Colonic mucosa (tissue), 4 donors: ENCODE results near the gene DNAJC24. TPM values are rescaled to one million over a fixed set of nuclear protein-coding genes. Genes with fewer than 3 reads are reported as not detected.

ENCODE experiments used
- DNase-seq: peaks from one replicate; pipeline ENCODE4 v3.0.0-alpha.2; 2020
- H3K27ac ChIP-seq: fragments of 200-600 bp; one replicate; pipeline ENCODE4 v1.8.0; 2021
- H3K27me3 ChIP-seq: fragments of 200-600 bp; one replicate; pipeline ENCODE4 v1.8.0; 2021
- H3K36me3 ChIP-seq: fragments of 200-600 bp; one replicate; pipeline ENCODE4 v1.8.0; 2021
- H3K4me1 ChIP-seq: fragments of 200-600 bp; one replicate; pipeline ENCODE4 v1.8.0; 2021; ENCODE audit warnings: mild to moderate bottlenecking
- H3K4me3 ChIP-seq: fragments of 200-600 bp; one replicate; pipeline ENCODE4 v1.8.0; 2021
- H3K9ac ChIP-seq, 2 donors: one replicate each; pipeline ENCODE4 v1.7.0; 2013; ENCODE audit warnings: control low read depth in 2 of 2, low read depth in 2 of 2, low read length in 2 of 2
- H3K9me3 ChIP-seq: fragments of 200-600 bp; one replicate; pipeline ENCODE4 v1.8.0; 2021
- intact Hi-C: fragments of 100-400 bp; cut with DNase I; formaldehyde crosslinking; loops from one replicate; pipeline ENCODE4 v1.14.1; 2022
- total RNA-seq, 2 donors: library from RNA; stranded (reverse); fragmentation: NEBNext Ultra II Directional in 1 of 2; extraction: Animal tissue kit (Norgen Biotek cat#: 25700) in 1 of 2; gene quantifications; one replicate each; pipeline ENCODE4 v1.2.1, GENCODE V29; 2021
- TF ChIP-seq, protein P1 (sequence below): fragments of 200-600 bp; IDR thresholded peaks from one replicate; pipeline ENCODE4 v1.8.0; 2022; ENCODE audit warnings: antibody characterized with exemption, mild to moderate bottlenecking
- donor health status: healthy.
- donor health status: DM: no; HTN: no; CAD: no.
- donor health status: DM: no; HTN: no; CAD: no.

The DNAJC24 gene
- total RNA-seq, 2 donors from 2014 or later: 8.3 to 10.1 TPM

GRCh38 chr11:31327417-31327816, 42.2 kb upstream of the DNAJC24 start:
- Histone ChIP-seq H3K4me1 (no peaks in the 10 kb centered on the region), H3K27me3 (no peaks in the 10 kb centered on the region), H3K9me3 (no peaks in the 10 kb centered on the region), H3K4me3 (no peak overlapping the region), H3K9ac (no peak overlapping the region), H3K27ac (no peak overlapping the region), H3K36me3 (no peaks in the 10 kb centered on the region)
- intact Hi-C loops: no loop called here
- no peak for DNase-seq
- TF ChIP-seq, protein P1, sequence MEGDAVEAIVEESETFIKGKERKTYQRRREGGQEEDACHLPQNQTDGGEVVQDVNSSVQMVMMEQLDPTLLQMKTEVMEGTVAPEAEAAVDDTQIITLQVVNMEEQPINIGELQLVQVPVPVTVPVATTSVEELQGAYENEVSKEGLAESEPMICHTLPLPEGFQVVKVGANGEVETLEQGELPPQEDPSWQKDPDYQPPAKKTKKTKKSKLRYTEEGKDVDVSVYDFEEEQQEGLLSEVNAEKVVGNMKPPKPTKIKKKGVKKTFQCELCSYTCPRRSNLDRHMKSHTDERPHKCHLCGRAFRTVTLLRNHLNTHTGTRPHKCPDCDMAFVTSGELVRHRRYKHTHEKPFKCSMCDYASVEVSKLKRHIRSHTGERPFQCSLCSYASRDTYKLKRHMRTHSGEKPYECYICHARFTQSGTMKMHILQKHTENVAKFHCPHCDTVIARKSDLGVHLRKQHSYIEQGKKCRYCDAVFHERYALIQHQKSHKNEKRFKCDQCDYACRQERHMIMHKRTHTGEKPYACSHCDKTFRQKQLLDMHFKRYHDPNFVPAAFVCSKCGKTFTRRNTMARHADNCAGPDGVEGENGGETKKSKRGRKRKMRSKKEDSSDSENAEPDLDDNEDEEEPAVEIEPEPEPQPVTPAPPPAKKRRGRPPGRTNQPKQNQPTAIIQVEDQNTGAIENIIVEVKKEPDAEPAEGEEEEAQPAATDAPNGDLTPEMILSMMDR: no peak

DNA sequence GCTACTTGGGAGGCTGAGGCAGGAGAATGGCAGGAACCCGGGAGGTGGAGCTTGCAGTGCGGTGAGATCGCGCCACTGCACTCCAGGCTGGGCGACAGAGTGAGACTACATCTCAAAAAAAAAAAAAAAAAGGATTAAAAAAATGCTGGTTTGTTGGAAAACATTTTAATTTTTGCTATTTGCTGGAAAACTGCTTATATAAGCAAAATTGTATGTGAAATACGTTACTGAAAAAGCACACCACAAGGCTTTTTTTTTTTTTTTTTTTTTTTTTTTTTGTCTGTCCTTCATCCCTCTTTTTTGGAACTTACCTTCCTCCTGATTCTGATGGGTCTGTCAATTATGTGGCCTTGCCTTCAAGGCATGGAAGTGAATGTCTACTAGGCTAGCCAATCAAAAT, 41.0 kb upstream of the DNAJC24 start:
- TF ChIP-seq, protein P1: no peak
- Histone ChIP-seq H3K9ac (no peak overlapping the region), H3K4me1 (no peaks in the 10 kb centered on the region), H3K36me3 (no peaks in the 10 kb centered on the region), H3K4me3 (no peak overlapping the region), H3K9me3 (no peaks in the 10 kb centered on the region), H3K27me3 (no peaks in the 10 kb centered on the region), H3K27ac (no peak overlapping the region)
- DNase-seq: no peak
- intact Hi-C loops: no loop called here

GRCh38 chr11:31337806-31338205, 31.9 kb upstream of the DNAJC24 start:
- DNase-seq: no peak
- Histone ChIP-seq H3K4me3 (no peak overlapping the region), H3K27me3 (no peaks in the 10 kb centered on the region), H3K9ac (no peak overlapping the region), H3K4me1 (no peaks in the 10 kb centered on the region), H3K9me3 (no peaks in the 10 kb centered on the region), H3K36me3 (no peaks in the 10 kb centered on the region), H3K27ac (no peak overlapping the region)
- TF ChIP-seq, protein P1: no peak
- intact Hi-C loops: no loop called here

- Histone ChIP-seq H3K36me3 (no peaks in the 10 kb centered on the region), H3K9ac (no peak overlapping the region), H3K4me3 (no peak overlapping the region), H3K9me3 (no peaks in the 10 kb centered on the region), H3K27ac (no peak overlapping the region), H3K4me1 (no peaks in the 10 kb centered on the region), H3K27me3 (no peaks in the 10 kb centered on the region)
- intact Hi-C loops: no loop called here
- DNase-seq: peak; percentile 21
- TF ChIP-seq, protein P1: peak; percentile 38
Observed at GRCh38 chr11:31340903-31341572, 28.6 kb upstream of the DNAJC24 start.

- Histone ChIP-seq H3K9me3 (no peaks in the 10 kb centered on the region), H3K4me1 (no peaks in the 10 kb centered on the region), H3K9ac (no peak overlapping the region), H3K36me3 (no peaks in the 10 kb centered on the region), H3K4me3 (no peak overlapping the region), H3K27me3 (no peaks in the 10 kb centered on the region), H3K27ac (no peak overlapping the region)
- TF ChIP-seq, protein P1: no peak
- DNase-seq: no peak
- intact Hi-C loops: no loop called here
Observed at GRCh38 chr11:31351168-31351567, 18.5 kb upstream of the DNAJC24 start.
